GM19468 (cell line): ENCODE results near the gene SBF1.

ENCODE experiments used
- ATAC-seq: cut with Tn5 transposase; IDR thresholded peaks from one replicate; pipeline ENCODE4 v1.9.1; 2021; ENCODE audit warnings: mild to moderate bottlenecking, moderate library complexity, moderate number of reproducible peaks; ENCODE audit not compliant: unreplicated experiment; ENCODE audit errors: extremely low read depth

Gene SBF1

GRCh38 chr22:50469377-50470305 is 5.2 kb downstream of the SBF1 start:
- ATAC-seq = peak; percentile 12

- ATAC-seq = no peak
Measured at GRCh38 chr22:50468626-50469025, 6.2 kb downstream of the SBF1 start.

- ATAC-seq = no peak
Measured at GRCh38 chr22:50467773-50468440, 6.9 kb downstream of the SBF1 start.

- no peak for ATAC-seq
Measured at GRCh38 chr22:50467341-50467740, 7.5 kb downstream of the SBF1 start.

GRCh38 chr22:50465066-50465930 is 9.5 kb downstream of the SBF1 start:
- no peak for ATAC-seq

- ATAC-seq = no peak
Measured at GRCh38 chr22:50464451-50464850, 10.4 kb downstream of the SBF1 start.

- no peak for ATAC-seq
Measured at GRCh38 chr22:50463188-50463900, 11.5 kb downstream of the SBF1 start.

GRCh38 chr22:50461979-50462540 is 12.8 kb downstream of the SBF1 start:
- no peak for ATAC-seq

GRCh38 chr22:50461536-50461935 is 13.3 kb downstream of the SBF1 start:
- no peak for ATAC-seq

GRCh38 chr22:50460938-50461337 is 13.9 kb downstream of the SBF1 start:
- no peak for ATAC-seq

GRCh38 chr22:50459496-50460140 is 15.2 kb downstream of the SBF1 start:
- ATAC-seq = no peak

GRCh38 chr22:50459016-50459415 is 15.8 kb downstream of the SBF1 start:
- no peak for ATAC-seq

- no peak for ATAC-seq
Measured at GRCh38 chr22:50456466-50457234, 18.2 kb downstream of the SBF1 start.

GRCh38 chr22:50456026-50456425 is 18.8 kb downstream of the SBF1 start:
- no peak for ATAC-seq

- ATAC-seq = no peak
Measured at GRCh38 chr22:50455201-50455600, 19.6 kb downstream of the SBF1 start.

- no peak for ATAC-seq
Measured at GRCh38 chr22:50454556-50455075, 20.2 kb downstream of the SBF1 start.

- no peak for ATAC-seq
Measured at GRCh38 chr22:50452649-50453048, 22.2 kb downstream of the SBF1 start.
